K562 (cell line): ENCODE data around the gene ARID3B. TPM values are rescaled to one million over a fixed set of nuclear protein-coding genes. Genes with fewer than 3 reads are reported as not detected.

Experiments used
- ARID1B ChIP-seq: fragments of 450-650 bp; IDR thresholded peaks from 2 replicates; pipeline ENCODE4 v1.6.1; 2016; ENCODE audit warnings: antibody characterized with exemption, mild to moderate bottlenecking, inconsistent platforms
- ATF4 ChIP-seq: fragments of 450-650 bp; formaldehyde crosslinking; IDR thresholded peaks from 2 replicates; pipeline ENCODE4 v1.4.0; 2022; ENCODE audit warnings: mild to moderate bottlenecking, moderate library complexity
- CBX5 ChIP-seq: IDR thresholded peaks from 2 replicates; pipeline ENCODE4 v1.6.1; 2014; ENCODE audit warnings: low read depth, borderline replicate concordance
- CHD1 ChIP-seq: fragments of 200-600 bp; sonication (generic); IDR thresholded peaks from one replicate; pipeline ENCODE4 v1.6.1; 2012; ENCODE audit warnings: mild to moderate bottlenecking, moderate library complexity, low read length, inconsistent platforms
- CREM ChIP-seq: IDR thresholded peaks from 2 replicates; pipeline ENCODE4 v1.6.1; 2014; ENCODE audit warnings: antibody characterized with exemption, low read depth
- ESRRA ChIP-seq: fragments of 450-650 bp; IDR thresholded peaks from 2 replicates; pipeline ENCODE4 v1.6.1; 2014; ENCODE audit warnings: low read depth, mild to moderate bottlenecking, moderate library complexity, borderline replicate concordance
- HDAC1 ChIP-seq, 2 experiments: fragments of 450-650 bp; IDR thresholded peaks; 2 replicates each; pipeline ENCODE4 v1.6.1; 2016 to 2017; ENCODE audit warnings: inconsistent platforms in 1 of 2, mild to moderate bottlenecking in 1 of 2, moderate library complexity in 1 of 2
- MED1 ChIP-seq: sonication (generic); formaldehyde crosslinking; IDR thresholded peaks from 2 replicates; pipeline ENCODE4 v1.8.1; 2023; ENCODE audit warnings: missing genetic modification reagents, borderline replicate concordance
- MXI1 ChIP-seq: IDR thresholded peaks from 2 replicates; pipeline ENCODE4 v1.6.1; 2011; ENCODE audit warnings: low read depth, mild to moderate bottlenecking, improper control_type of control experiment, low read length
- NEUROD1 ChIP-seq: fragments of 150-350 bp; IDR thresholded peaks from 2 replicates; pipeline ENCODE4 v1.6.1; 2014; ENCODE audit warnings: borderline replicate concordance, low read length, low read depth; ENCODE audit not compliant: partially characterized antibody
- NRF1 ChIP-seq, 2 experiments: fragments of 450-650 bp; IDR thresholded peaks in 1 of 2; conservative IDR thresholded peaks in 1 of 2; 2 replicates each; pipeline ENCODE4 v1.6.1; 2014; ENCODE audit warnings: mild to moderate bottlenecking in 2 of 2
- PURB ChIP-seq: sonication (generic); formaldehyde crosslinking; IDR thresholded peaks from 2 replicates; pipeline ENCODE4 v1.9.0; 2021; ENCODE audit warnings: low read depth, mild to moderate bottlenecking, missing genetic modification reagents
- SP2 ChIP-seq: IDR thresholded peaks from 2 replicates; pipeline ENCODE4 v1.6.1; 2011; ENCODE audit warnings: mild to moderate bottlenecking, low read depth, low read length, moderate library complexity; ENCODE audit not compliant: poor library complexity, severe bottlenecking; ENCODE audit errors: extremely low read depth
- ZBTB11 ChIP-seq, 3 experiments: fragments of 200-800 bp in 1 of 3; fragments of 250-450 bp in 1 of 3; fragments of 450-650 bp in 1 of 3; sonication (Bioruptor Pico) in 1 of 3; sonication (Bioruptor generic) in 1 of 3; formaldehyde crosslinking in 1 of 3; IDR thresholded peaks; 2 replicates each; pipeline versions ENCODE4 v1.6.1 to v1.8.0; 2016 to 2022; ENCODE audit warnings: mild to moderate bottlenecking in 2 of 3, missing genetic modification characterization in 2 of 3, missing compliant biosample characterization in 1 of 3, moderate library complexity in 1 of 3
- ZBTB17 ChIP-seq: fragments of 450-650 bp; formaldehyde crosslinking; IDR thresholded peaks from 2 replicates; pipeline ENCODE4 v1.4.0; 2020; ENCODE audit warnings: mild to moderate bottlenecking
- ZKSCAN1 ChIP-seq: fragments of 150-350 bp; IDR thresholded peaks from 2 replicates; pipeline ENCODE4 v1.6.1; 2016; ENCODE audit warnings: low read depth, low read length
- ZNF175 ChIP-seq: fragments of 200-800 bp; sonication (Bioruptor generic); IDR thresholded peaks from 2 replicates; pipeline ENCODE4 v1.6.1; 2016; ENCODE audit warnings: low read depth, mild to moderate bottlenecking, missing genetic modification characterization, missing compliant biosample characterization
- ZNF217 ChIP-seq: sonication (generic); formaldehyde crosslinking; IDR thresholded peaks from 2 replicates; pipeline ENCODE4 v1.8.0; 2022; ENCODE audit warnings: mild to moderate bottlenecking, missing genetic modification reagents
- ZNF23 ChIP-seq: fragments of 250-450 bp; sonication (Bioruptor Pico); IDR thresholded peaks from 2 replicates; pipeline ENCODE4 v1.4.0; 2020; ENCODE audit warnings: mild to moderate bottlenecking
- ZNF239 ChIP-seq: fragments of 250-450 bp; sonication (Bioruptor Pico); IDR thresholded peaks from 2 replicates; pipeline ENCODE4 v1.4.0; 2020; ENCODE audit warnings: mild to moderate bottlenecking
- ZNF695 ChIP-seq: fragments of 450-650 bp; formaldehyde crosslinking; IDR thresholded peaks from 2 replicates; pipeline ENCODE4 v1.4.0; 2020; ENCODE audit warnings: mild to moderate bottlenecking, moderate library complexity
- polyA plus RNA-seq, 8 experiments: library from polyadenylated mRNA; depleted of rRNA in 4 of 8; stranded (reverse) in 5 of 8; unstranded in 3 of 8; fragments of >200 nt; fragmentation: Nextera tagmentation in 2 of 8; fragmentation: Illumina TruSeq in 1 of 8; extraction: Ambion mirVana in 2 of 8; extraction: Trizol in 1 of 8; gene quantifications; 2 replicates each; pipeline versions ENCODE4 v1.2.1 to v1.2.3, GENCODE V29; 2011 to 2014; ENCODE audit warnings: inconsistent platforms in 1 of 8, missing spikeins in 1 of 8
- total RNA-seq, 7 experiments: library from RNA; depleted of rRNA in 6 of 7; stranded (reverse); fragments of >200 nt in 6 of 7; fragmentation: Illumina TruSeq in 2 of 7; extraction: Trizol in 2 of 7; gene quantifications; 2 replicates each; pipeline versions ENCODE4 v1.2.1 to v1.2.3, GENCODE V29; 2011 to 2021; ENCODE audit warnings: low replicate concordance in 1 of 7

The ARID3B gene
- total and polyA plus RNA-seq, 9 of the 15 experiments (the other 6 are each of a cell fraction or from before 2014, with no cell fraction given) = 0.32 to 15.1 (median 7.1) TPM

GRCh38 chr15:74598126-74598842 is 57.3 kb downstream of the ARID3B start (continued):
- peak in 1 of 3 experiments; percentile 36; a peak in 1 of 6 replicates for TF ChIP-seq ZBTB11 (CRISPR knock-in tag; IDR thresholded peaks at IDR 0.05)
- TF ChIP-seq MED1 (CRISPR knock-in tag) = no peak
- peak; percentile 49; the same call in 1 of the 2 replicates for TF ChIP-seq CREM
- 0 out of 2 replicates have a peak, but pooled peaks have one; percentile 43 for TF ChIP-seq ZBTB17 (CRISPR knock-in tag)
- no peak for TF ChIP-seq ZNF239 (CRISPR knock-in tag)
- peak; percentile 46 for TF ChIP-seq ARID1B
- no peak for TF ChIP-seq ZNF695 (CRISPR knock-in tag)
- no peak for TF ChIP-seq ZKSCAN1
- no peak for TF ChIP-seq ATF4 (CRISPR knock-in tag)
- TF ChIP-seq NEUROD1 = peak; percentile 67
- peak; percentile 90 for TF ChIP-seq ESRRA
- TF ChIP-seq PURB = no peak
- peak in 1 of 2 experiments; percentile 80; a peak in 2 of 4 replicates for TF ChIP-seq HDAC1 (IDR thresholded peaks at IDR 0.05)
- peak; percentile 85 to 88 for TF ChIP-seq NRF1 (conservative IDR thresholded peaks at IDR 0.05 in 1 of 2, IDR thresholded peaks at IDR 0.05 in 1 of 2)
- no peak for TF ChIP-seq CBX5
- no peak for TF ChIP-seq MXI1
- no peak for TF ChIP-seq ZNF23
- TF ChIP-seq SP2 = no peak
- no peak for TF ChIP-seq ZNF217 (CRISPR knock-in tag)
- TF ChIP-seq ZNF175 = no peak
- TF ChIP-seq CHD1 = no peak
